ENCODE measurements around the gene ACSBG1.

GRCh38 chr15:78195735-78196201 is 38.6 kb downstream of the ACSBG1 start:
- TF ChIP-seq CTCF (IDR thresholded peaks at IDR 0.05) = peak; percentile 68 to 86 (median 72)
- no peak for TF ChIP-seq EP300 (IDR thresholded peaks at IDR 0.05; ENCODE audit: low read depth)
- TF ChIP-seq POLR2A (IDR thresholded peaks at IDR 0.05) = no peak
- no peak for TF ChIP-seq POLR2AphosphoS5 (IDR thresholded peaks at IDR 0.05)

All from transverse colon (tissue), 4 donors.